Stimulated activated CD4-positive, alpha-beta T cell treated with anti-CD3 and anti-CD28 coated beads, Interleukin-4, amount 100 ng/mL, for 48 hours (primary cell): ENCODE data around the gene B4GALT7.

ENCODE experiments used
- DNase-seq, 2 donors: peaks; one replicate each; pipeline ENCODE4 v3.0.0-alpha.2; 2020; ENCODE audit warnings: low read depth in 2 of 2

Gene B4GALT7

GRCh38 chr5:177593511-177593910 is 6.4 kb upstream of the B4GALT7 start:
- no peak for DNase-seq

GRCh38 chr5:177594071-177594470 is 5.9 kb upstream of the B4GALT7 start:
- DNase-seq: no peak

GRCh38 chr5:177595026-177595585 is 4.8 kb upstream of the B4GALT7 start:
- no peak for DNase-seq

GRCh38 chr5:177595991-177596774 is 3.7 kb upstream of the B4GALT7 start:
- DNase-seq: no peak

GRCh38 chr5:177596775-177597238 is 3.1 kb upstream of the B4GALT7 start:
- DNase-seq: no peak

GRCh38 chr5:177598477-177598876 is 1.5 kb upstream of the B4GALT7 start:
- no peak for DNase-seq

- DNase-seq: no peak
These were observed 631 bp downstream of the B4GALT7 start for GRCh38 chr5:177600508-177601018.

GRCh38 chr5:177601126-177601525 is 1.2 kb downstream of the B4GALT7 start:
- DNase-seq: no peak

GRCh38 chr5:177601577-177602457 is 1.9 kb downstream of the B4GALT7 start:
- DNase-seq: no peak

GRCh38 chr5:177602458-177602830 is 2.5 kb downstream of the B4GALT7 start:
- no peak for DNase-seq

GRCh38 chr5:177603631-177604030 is 3.7 kb downstream of the B4GALT7 start:
- no peak for DNase-seq

GRCh38 chr5:177604116-177604521 is 4.2 kb downstream of the B4GALT7 start:
- DNase-seq: no peak

GRCh38 chr5:177604656-177605055 is 4.7 kb downstream of the B4GALT7 start:
- no peak for DNase-seq

- DNase-seq: no peak
These were observed 5.1 kb downstream of the B4GALT7 start for GRCh38 chr5:177605078-177605477.

- DNase-seq: no peak
These were observed 5.7 kb downstream of the B4GALT7 start for GRCh38 chr5:177605667-177606066.

- no peak for DNase-seq
These were observed 6.4 kb downstream of the B4GALT7 start for GRCh38 chr5:177606071-177607051.

- no peak for DNase-seq
These were observed 7.2 kb downstream of the B4GALT7 start for GRCh38 chr5:177607115-177607451.

- peak; percentile 60 to 62 for DNase-seq
These were observed 7.7 kb downstream of the B4GALT7 start for GRCh38 chr5:177607452-177608192.

GRCh38 chr5:177608243-177609075 is 8.5 kb downstream of the B4GALT7 start:
- no peak for DNase-seq
